HG02938 (cell line): ENCODE results near the gene ZSCAN20.

Experiments used
- ATAC-seq: cut with Tn5 transposase; IDR thresholded peaks from one replicate; pipeline ENCODE4 v1.9.1; 2021; ENCODE audit warnings: mild to moderate bottlenecking, moderate library complexity; ENCODE audit not compliant: unreplicated experiment

ZSCAN20 gene

GRCh38 chr1:33472269-33472980, at the start of gene ZSCAN20:
Gene ZSCAN20, plus strand, starts transcription at chr1:33472645. Its CDS starts 6,644 bp downstream, at chr1:33479289.
- ATAC-seq, result peak; percentile 90

- ATAC-seq, result no peak
Observed at GRCh38 chr1:33424205-33424604, 48.2 kb upstream of the ZSCAN20 start.

GRCh38 chr1:33424610-33425009, 47.8 kb upstream of the ZSCAN20 start:
- no peak for ATAC-seq

- no peak for ATAC-seq
Observed at GRCh38 chr1:33425900-33426299, 46.5 kb upstream of the ZSCAN20 start.

- no peak for ATAC-seq
Observed at GRCh38 chr1:33426916-33427315, 45.5 kb upstream of the ZSCAN20 start.

- no peak for ATAC-seq
Observed at GRCh38 chr1:33428661-33429060, 43.8 kb upstream of the ZSCAN20 start.

GRCh38 chr1:33429332-33429731, 43.1 kb upstream of the ZSCAN20 start:
- ATAC-seq, result no peak

- ATAC-seq, result no peak
Observed at GRCh38 chr1:33429856-33430691, 42.4 kb upstream of the ZSCAN20 start.

- peak; percentile 95 for ATAC-seq
Observed at GRCh38 chr1:33430692-33431593, 41.5 kb upstream of the ZSCAN20 start, which contains the start of gene PHC2. Gene PHC2, minus strand, starts transcription at chr1:33431095. Its CDS starts 55,556 bp downstream, at chr1:33375539.

GRCh38 chr1:33433509-33434362, 38.7 kb upstream of the ZSCAN20 start:
- ATAC-seq, result no peak

GRCh38 chr1:33434363-33434750, 38.1 kb upstream of the ZSCAN20 start:
- ATAC-seq, result no peak

- ATAC-seq, result no peak
Observed at GRCh38 chr1:33435096-33435820, 37.2 kb upstream of the ZSCAN20 start.

- ATAC-seq, result no peak
Observed at GRCh38 chr1:33436557-33437285, 35.7 kb upstream of the ZSCAN20 start.

- no peak for ATAC-seq
Observed at GRCh38 chr1:33438364-33439160, 33.9 kb upstream of the ZSCAN20 start.

- ATAC-seq, result no peak
Observed at GRCh38 chr1:33439662-33440061, 32.8 kb upstream of the ZSCAN20 start.

GRCh38 chr1:33441088-33441745, 31.2 kb upstream of the ZSCAN20 start:
- no peak for ATAC-seq

- no peak for ATAC-seq
Observed at GRCh38 chr1:33442141-33442540, 30.3 kb upstream of the ZSCAN20 start.
